Activated CD4-positive, alpha-beta T cell treated with anti-CD3 and anti-CD28 coated beads, Interleukin-2, Interleukin-4, amounts not matched to agents 100 ng/mL and 50 ng/mL, durations not matched to agents 16 hours and 8 hours (primary cell): ENCODE measurements around the gene LCTL.
A peak's percentile ranks its signal among the peaks of the same experiment; 100 is the strongest.
"Not testable (repeated sequence)": the region's sequence is repeated elsewhere in the genome, so short reads cannot be mapped to it uniquely, and the experiment has no call there.

Experiments used
- DNase-seq: peaks from one replicate; pipeline ENCODE4 v3.0.0-alpha.2; 2020; ENCODE audit warnings: low spot score

LCTL gene

GRCh38 chr15:66564136-66565041, 1.4 kb downstream of the LCTL start:
- DNase-seq, result no peak

DNA sequence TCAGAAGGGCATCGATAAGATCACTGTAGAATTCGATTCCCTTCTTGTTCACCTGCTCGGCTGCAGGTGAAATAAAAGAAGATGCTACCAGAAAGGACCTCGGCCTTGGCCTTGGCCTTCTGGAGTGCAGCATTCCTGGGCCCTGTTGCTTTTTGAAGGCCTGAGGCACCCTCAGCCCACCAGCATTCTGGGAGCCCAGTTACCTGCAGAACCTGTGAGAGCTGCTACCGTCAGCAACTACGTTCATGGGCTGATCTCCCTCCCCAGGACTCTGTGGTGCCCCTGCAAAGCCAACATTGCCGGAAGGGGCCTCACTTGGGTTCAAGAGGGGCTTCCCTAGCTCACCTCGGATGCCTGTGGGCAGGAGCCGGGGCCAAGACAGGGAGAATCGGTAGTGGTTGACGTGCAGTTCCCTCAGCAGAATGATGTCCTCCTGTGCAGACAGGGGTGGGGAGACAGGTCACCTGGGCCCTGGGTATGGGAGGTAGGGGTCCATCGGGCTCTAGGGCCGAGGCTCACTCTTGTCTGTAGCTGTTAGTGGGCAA, 2.2 kb downstream of the LCTL start:
- no peak for DNase-seq

GRCh38 chr15:66563126-66563525, 2.7 kb downstream of the LCTL start:
- no peak for DNase-seq

DNA sequence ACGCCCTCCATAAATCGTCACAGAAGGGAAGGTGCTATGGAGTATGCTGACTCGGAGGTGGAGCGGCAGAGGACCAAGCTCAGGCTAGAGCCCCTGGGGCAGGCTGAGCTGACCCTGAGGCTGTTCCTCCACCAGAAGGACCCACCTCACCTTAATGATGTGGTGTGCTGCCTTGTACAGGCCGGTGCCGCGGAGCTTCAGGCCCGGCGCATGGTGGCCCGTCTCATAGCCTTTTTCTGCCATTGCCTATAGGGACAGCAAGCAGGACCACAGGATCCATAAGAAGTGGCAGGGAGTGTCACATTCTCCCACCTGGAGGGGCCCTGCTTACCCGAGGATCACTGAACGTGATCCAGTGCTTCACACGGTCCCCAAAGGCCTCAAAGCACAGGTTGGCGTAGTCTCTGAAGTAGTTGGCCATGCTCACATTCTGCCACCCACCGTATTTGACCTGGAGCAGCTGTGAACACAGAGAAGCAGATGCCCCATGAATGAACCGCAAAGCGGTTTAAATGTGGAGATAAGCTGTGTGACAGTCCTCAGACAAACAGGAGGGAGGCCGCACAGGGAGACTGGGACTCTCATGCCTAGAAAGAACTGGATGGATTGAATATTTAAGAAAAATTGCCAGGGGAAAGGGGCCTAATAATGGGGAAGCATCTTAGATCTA, 4.8 kb downstream of the LCTL start:
- no peak for DNase-seq

DNA sequence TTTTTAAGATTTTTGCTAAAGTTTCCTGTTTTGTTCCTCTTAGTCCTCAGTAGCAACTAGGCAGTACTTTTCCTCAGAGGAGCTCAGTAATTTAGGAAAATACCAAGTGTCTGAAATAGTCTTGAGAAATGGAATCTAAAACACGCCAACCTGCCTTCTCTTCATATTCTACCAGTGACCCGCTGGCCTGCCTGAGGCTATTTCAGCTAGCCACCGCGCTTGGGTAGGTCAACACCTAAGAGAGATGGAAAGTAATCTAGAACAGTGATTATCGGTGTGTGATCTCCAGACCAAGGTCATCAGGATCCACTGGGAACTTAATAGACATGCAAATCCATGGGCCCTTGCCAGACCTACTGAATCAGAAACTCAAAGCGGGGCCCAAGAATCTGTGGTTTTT, 7.5 kb downstream of the LCTL start:
- no peak for DNase-seq

DNA sequence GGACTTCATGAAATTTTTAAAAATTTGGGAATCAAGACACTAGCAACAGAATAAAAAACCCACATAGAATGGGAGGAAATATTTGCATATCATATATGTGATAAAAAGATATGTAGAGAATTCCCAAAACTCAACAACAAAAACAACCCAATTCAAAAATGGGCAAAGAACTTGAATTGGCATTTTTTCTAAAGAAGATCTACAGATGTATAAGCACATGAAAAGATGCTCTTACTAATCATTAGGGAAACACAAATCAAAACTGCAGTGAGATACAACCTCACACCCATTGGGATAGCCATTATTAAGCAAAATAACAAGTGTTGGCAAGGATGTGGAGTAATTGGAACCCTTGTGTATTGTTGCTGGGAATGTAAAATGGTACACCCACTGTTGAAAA, 10.1 kb downstream of the LCTL start:
- DNase-seq, result no peak

- no peak for DNase-seq
These were observed 20.5 kb downstream of the LCTL start for GRCh38 chr15:66545255-66545654.

DNA sequence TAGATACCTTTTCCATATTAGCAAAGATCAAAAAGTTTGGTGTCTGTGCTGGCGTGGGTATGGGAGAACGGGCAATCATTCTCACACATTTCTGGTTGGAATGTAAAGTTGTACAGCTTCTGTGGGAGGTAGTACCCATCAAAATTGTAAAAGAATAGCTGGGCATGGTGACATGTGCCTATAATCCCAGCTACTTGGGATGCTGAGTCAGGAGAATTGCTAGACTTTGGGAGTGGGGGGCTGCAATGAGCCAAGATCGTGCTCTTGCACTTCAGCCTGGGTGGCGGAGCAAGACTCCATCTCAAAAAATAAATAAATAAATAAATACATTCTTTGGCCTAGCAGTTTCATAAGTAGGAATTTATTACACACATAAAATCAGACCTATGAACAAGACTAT, 22.9 kb downstream of the LCTL start:
- DNase-seq, result no peak

- DNase-seq, result no peak
These were observed 30.7 kb downstream of the LCTL start for GRCh38 chr15:66535056-66535455.

GRCh38 chr15:66524838-66525237, 41.0 kb downstream of the LCTL start:
- no peak for DNase-seq

- DNase-seq, result no peak
These were observed 41.9 kb downstream of the LCTL start for GRCh38 chr15:66523926-66524325.

- DNase-seq, result no peak
These were observed 49.9 kb downstream of the LCTL start for GRCh38 chr15:66515901-66516322.

DNA sequence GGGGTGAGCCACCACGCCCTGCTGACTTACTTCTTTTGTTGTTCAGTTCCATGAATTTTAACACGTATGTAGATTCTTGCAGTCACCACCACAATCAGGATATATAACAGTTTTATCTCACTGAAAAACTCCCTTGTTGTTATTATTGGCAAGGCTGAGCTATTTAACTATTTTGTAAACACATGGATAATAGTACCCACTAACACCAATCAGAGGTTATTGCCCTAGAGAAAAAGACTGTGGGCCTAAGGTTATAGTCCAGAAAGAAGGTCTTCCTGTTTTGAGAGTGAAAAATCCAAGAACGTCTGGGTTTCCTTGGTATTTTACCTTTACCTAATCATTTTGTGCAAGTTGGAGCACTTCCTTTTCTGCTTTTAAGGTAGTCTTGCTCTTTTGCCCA, 51.2 kb downstream of the LCTL start:
- no peak for DNase-seq

DNA sequence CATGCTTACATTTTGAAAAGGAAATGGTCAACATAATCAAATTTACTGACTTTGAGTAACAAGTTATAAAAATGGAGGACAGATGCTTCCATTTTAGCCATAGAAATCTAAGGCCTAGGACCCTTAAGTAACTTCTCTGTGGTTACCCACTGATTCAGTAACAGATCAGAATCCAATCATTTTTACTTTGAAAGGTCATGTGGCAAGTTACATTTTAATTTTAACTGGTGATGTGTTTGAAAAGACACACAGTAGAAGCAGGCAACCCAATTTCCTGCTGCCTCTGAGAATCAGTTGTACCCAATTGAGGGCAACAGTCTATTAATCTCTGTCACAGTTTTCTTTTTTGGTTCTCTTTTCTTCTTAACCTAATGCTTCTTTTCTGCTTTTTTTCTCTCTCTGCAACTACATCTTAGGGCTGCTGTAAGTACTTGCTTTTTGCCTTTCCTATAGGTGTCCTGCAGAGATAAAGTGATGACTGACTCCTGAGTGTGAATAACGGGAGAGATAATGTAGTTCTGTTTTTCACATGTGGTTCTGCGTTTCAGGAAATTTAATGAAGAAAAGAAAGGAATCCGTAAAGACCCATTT, 57.4 kb downstream of the LCTL start:
- DNase-seq, result no peak

- DNase-seq, result no peak
These were observed 60.0 kb downstream of the LCTL start for GRCh38 chr15:66505818-66506217.

GRCh38 chr15:66505430-66505811, 60.4 kb downstream of the LCTL start:
- DNase-seq, result no peak

GRCh38 chr15:66504563-66505429, 61.0 kb downstream of the LCTL start, which contains the start of the genes RPL4 and ZWILCH:
Gene RPL4, minus strand, starts transcription at chr15:66504855. Its CDS starts 65 bp downstream, at chr15:66504790.
Gene ZWILCH, plus strand, starts transcription at chr15:66505326. Its CDS starts 13 bp downstream, at chr15:66505339.
- DNase-seq, result peak; percentile 85

- no peak for DNase-seq
These were observed 61.8 kb downstream of the LCTL start for GRCh38 chr15:66503780-66504562.

DNA sequence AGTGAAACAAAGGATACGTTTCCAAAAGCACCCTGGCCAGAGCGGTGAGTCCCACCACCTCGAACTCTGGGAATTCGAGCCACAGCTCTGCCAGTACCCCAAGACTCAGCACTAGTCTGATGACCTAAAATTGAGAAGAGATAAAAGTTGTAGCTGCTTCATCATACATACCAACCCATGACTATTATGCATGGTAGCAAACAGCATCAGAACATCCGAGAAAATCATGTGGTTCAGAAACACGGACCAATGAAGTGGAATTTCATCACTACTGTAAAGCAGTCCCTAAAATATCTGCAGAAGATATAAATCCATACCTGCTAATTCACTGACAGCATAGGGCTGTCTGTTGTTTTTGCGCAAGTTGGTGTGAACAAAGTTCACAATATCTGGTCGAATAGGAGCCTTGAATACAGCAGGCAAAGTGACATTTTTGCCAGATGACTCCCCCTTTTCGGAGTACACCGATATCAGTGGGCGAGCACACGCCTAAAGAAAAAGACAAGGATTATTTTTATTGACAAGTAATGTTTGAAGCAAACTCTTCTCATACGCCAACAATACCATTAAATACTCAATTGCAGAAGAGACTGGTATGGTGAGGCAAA, 62.7 kb downstream of the LCTL start:
- DNase-seq, result not testable (repeated sequence)

- DNase-seq, result no peak
These were observed 63.3 kb downstream of the LCTL start for GRCh38 chr15:66502491-66502890.
